Activated T-cell treated with anti-CD3 and anti-CD28 coated beads, Interleukin-2, amount 50 U/mL, for 72 hours (primary cell): ENCODE results near the gene HTN3. TPM values are rescaled to one million over a fixed set of nuclear protein-coding genes. Genes with fewer than 3 reads are reported as not detected.
"Not testable (repeated sequence)": the region's sequence is repeated elsewhere in the genome, so short reads cannot be mapped to it uniquely, and the experiment has no call there.

Experiments
- ATAC-seq, 2 donors: fragments of 150-1000 bp; cut with Tn5 transposase; replicated peaks in 1 of 2; 2 replicates each; pipeline ENCODE4 v1.10.0; 2021; ENCODE audit warnings: moderate library complexity in 2 of 2, mild to moderate bottlenecking in 1 of 2
- DNase-seq, 2 donors: peaks; one replicate each; pipeline ENCODE4 v3.0.0; 2021 to 2022; ENCODE audit warnings: mixed read lengths in 1 of 2
- H3K27ac Mint-ChIP-seq: one replicate; pipeline ENCODE4 v1.8.0; 2022; ENCODE audit warnings: mild to moderate bottlenecking, moderate library complexity, mixed read lengths
- H3K27me3 Mint-ChIP-seq: one replicate; pipeline ENCODE4 v1.8.0; 2022; ENCODE audit warnings: low read depth, mixed read lengths
- H3K36me3 Mint-ChIP-seq, 2 donors: one replicate each; pipeline ENCODE4 v1.8.0; 2022; ENCODE audit warnings: mixed read lengths in 2 of 2, mild to moderate bottlenecking in 1 of 2; ENCODE audit not compliant: insufficient read depth in 2 of 2
- H3K4me1 Mint-ChIP-seq: one replicate; pipeline ENCODE4 v1.8.0; 2022; ENCODE audit warnings: low read depth, mixed read lengths
- H3K4me3 Mint-ChIP-seq, 2 donors: one replicate each; pipeline ENCODE4 v1.8.0; 2022; ENCODE audit warnings: mild to moderate bottlenecking in 2 of 2, mixed read lengths in 2 of 2, moderate library complexity in 2 of 2
- H3K9me3 Mint-ChIP-seq, 2 donors: one replicate each; pipeline ENCODE4 v1.8.0; 2022; ENCODE audit warnings: mixed read lengths in 2 of 2
- total RNA-seq, 2 donors: library from RNA; stranded (reverse); gene quantifications; one replicate each; pipeline ENCODE4 v1.2.3, GENCODE V29; 2022

HTN3 gene
- total RNA-seq, 2 donors from 2014 or later: not detected

DNA sequence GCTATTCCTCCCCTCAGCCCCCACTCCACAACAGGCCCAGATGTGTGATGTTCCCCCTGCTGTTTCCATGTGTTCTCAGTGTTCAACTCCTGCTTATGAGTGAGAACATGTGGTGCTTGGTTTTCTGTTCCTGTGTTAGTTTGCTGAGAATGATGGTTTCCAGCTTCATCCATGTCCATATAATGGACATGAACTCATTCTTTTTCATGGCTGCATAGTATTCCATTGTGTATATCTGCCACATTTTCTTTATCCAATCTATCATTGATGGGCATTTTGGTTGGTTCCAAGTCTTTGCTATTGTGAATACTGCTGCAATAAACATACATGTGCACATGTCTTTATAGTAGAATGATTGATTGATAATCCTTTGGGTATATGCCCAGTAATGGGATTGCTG is 11.7 kb downstream of the HTN3 start:
- not testable (repeated sequence) for H3K4me3 Mint-ChIP-seq, ATAC-seq, DNase-seq, H3K27ac Mint-ChIP-seq, H3K36me3 Mint-ChIP-seq, H3K4me1 Mint-ChIP-seq, H3K27me3 Mint-ChIP-seq, H3K9me3 Mint-ChIP-seq

DNA sequence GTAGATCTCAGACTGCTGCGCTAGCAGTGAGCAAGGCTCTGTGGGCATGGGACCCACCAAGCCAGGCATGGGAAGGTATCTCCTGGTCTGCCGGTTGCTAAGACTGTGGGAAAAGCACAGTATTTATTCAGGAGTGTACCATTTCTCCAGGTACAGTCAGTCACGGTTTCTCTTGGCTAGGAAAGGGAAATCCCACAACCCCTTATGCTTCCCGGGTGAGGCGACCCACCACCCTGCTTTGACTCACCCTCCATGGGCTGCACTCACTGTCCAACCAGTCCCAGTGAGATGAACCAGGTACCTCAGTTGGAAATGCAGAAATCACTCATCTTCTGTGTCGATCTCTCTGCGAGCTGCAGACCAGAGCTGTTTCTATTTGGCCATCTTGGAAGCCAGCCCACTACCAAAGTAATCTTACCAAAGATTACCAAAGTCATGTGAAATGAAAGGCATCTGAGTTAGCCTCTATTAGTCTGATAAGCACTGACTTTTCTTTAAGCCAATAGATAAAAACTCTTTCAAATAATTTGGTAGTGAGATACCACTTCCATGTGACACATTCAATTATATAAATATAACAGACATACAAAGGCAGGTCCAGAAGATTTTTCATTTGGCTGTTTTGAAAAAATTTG is 13.5 kb downstream of the HTN3 start:
- ATAC-seq (no peak), DNase-seq (no peak)
- no peak overlapping the region for H3K27ac Mint-ChIP-seq
- H3K36me3 Mint-ChIP-seq: peaks cover 1 to 2% of the 10 kb centered on the region in 2 donors
- no peaks in the 10 kb centered on the region for H3K4me1 Mint-ChIP-seq
- peaks cover 2 to 6% of the 10 kb centered on the region in 2 donors for H3K9me3 Mint-ChIP-seq
- H3K4me3 Mint-ChIP-seq: no peak overlapping the region
- no peaks in the 10 kb centered on the region for H3K27me3 Mint-ChIP-seq

DNA sequence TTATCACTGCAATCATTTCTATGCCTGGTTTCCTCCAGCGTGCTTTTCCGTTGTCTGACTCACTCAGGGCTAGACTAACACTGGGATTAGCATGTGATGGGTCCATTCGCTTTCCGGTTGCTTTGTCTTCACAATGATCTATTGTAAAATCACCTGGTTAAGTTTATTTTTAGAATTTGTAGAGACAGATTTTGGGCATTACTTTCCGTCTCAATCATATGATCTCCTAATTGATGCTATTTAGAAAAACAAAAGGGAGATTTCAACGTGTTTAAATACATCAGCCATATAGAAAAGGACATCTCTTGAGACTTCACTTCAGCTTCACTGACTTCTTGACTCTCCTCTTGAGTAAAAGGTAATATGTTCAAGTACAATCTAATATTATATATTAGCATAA is 21.9 kb downstream of the HTN3 start, which contains the start of gene HTN1:
TSS of gene HTN1 (plus strand) at position 301 of the 400 bp plus-strand sequence. CDS start 2,639 bp downstream, outside the sequence.
- not testable (repeated sequence) for H3K36me3 Mint-ChIP-seq, H3K4me1 Mint-ChIP-seq, H3K4me3 Mint-ChIP-seq, H3K9me3 Mint-ChIP-seq, H3K27ac Mint-ChIP-seq, ATAC-seq, DNase-seq, H3K27me3 Mint-ChIP-seq

DNA sequence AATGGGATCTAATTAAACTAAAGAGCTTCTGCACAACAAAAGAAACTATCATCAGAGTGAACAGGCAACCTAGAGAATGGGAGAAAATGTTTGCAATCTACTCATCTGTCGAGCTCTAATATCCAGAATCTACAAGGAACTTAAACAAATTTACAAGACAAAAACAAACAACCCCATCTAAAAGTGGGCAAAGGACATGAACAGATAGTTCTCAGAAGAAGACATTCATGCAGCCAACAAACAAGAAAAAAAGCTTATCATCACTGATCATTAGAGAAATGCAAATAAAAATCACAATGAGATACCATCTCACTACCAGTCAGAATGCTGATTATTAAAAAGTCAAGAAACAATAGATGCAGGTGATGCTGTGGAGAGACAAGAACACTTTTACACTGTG is 28.3 kb downstream of the HTN3 start:
- not testable (repeated sequence) for H3K9me3 Mint-ChIP-seq, H3K27ac Mint-ChIP-seq, H3K4me1 Mint-ChIP-seq, H3K4me3 Mint-ChIP-seq, ATAC-seq, H3K27me3 Mint-ChIP-seq, DNase-seq, H3K36me3 Mint-ChIP-seq

DNA sequence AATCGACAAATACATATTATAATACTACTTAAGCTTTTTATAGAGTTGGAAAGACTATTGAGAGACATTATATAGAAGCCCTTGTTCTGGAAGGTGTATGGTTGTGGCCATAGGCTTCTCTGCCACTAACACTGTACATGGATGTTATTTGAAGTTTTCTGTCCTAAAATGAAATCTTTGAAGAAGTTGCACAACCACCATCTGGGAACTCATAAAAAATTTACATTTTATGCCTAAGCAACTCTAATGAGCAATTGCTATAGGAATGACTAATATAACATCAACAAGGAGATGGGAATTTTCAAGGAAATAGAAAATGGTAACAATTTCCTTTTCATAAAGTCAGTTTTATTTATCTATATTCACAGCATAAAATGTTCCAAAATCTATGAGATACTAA is 29.4 kb downstream of the HTN3 start:
- ATAC-seq (no peak), DNase-seq (no peak)
- H3K9me3 Mint-ChIP-seq: peaks cover 2 to 5% of the 10 kb centered on the region in 2 donors
- no peaks in the 10 kb centered on the region for H3K4me1 Mint-ChIP-seq
- no peak overlapping the region for H3K27ac Mint-ChIP-seq
- H3K4me3 Mint-ChIP-seq: no peak overlapping the region
- H3K27me3 Mint-ChIP-seq: no peaks in the 10 kb centered on the region
- peaks cover 0 to 1% of the 10 kb centered on the region in 2 donors for H3K36me3 Mint-ChIP-seq

DNA sequence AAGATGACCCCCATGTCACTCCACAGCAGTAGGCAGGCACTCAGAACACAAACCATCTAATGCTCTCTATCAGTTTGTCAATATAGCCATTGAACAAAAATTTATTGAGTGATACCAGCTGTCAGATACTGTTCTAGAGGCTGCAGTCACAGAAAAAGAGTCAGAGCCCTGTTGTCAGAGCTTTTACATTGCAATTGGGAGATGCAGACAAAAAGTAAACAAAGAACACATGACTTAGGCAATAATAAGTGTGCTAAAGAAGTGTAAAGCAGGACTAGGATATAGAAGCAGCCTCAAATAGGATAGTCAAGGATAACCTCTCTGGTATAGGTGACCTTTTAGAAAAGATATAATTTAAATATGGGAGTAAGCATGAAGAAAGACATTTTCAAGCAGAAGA is 30.9 kb downstream of the HTN3 start:
- Mint-ChIP-seq H3K4me3 (no peak overlapping the region), H3K9me3 (peaks cover 2 to 5% of the 10 kb centered on the region in 2 donors), H3K36me3 (peaks cover 0 to 1% of the 10 kb centered on the region in 2 donors), H3K27ac (no peak overlapping the region), H3K27me3 (no peaks in the 10 kb centered on the region), H3K4me1 (no peaks in the 10 kb centered on the region)
- no peak for ATAC-seq
- DNase-seq: no peak

DNA sequence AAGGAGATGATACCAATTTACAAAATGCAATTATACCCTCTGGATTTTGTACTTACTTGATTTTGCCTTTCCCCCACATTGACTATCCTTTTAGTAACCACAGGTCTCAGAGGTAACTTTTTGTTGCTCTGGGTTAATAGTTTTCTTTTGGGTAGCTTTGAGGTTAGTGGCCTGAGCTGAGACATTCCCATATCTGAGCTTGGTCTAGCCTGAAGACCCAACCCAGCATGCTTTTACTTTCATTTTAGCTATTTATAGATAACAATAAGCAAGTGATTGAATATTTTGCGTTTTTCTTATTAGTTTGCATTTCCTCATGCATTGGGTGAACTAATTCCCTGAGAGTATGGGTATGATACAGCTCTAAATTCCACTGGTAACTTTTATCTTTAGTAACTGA is 33.7 kb downstream of the HTN3 start:
- DNase-seq (no peak), ATAC-seq (no peak)
- H3K4me3 Mint-ChIP-seq: no peak overlapping the region
- no peaks in the 10 kb centered on the region for H3K27me3 Mint-ChIP-seq
- peaks cover 0 to 1% of the 10 kb centered on the region in 2 donors for H3K9me3 Mint-ChIP-seq
- H3K36me3 Mint-ChIP-seq: no peaks in the 10 kb centered on the region
- no peaks in the 10 kb centered on the region for H3K4me1 Mint-ChIP-seq
- no peak overlapping the region for H3K27ac Mint-ChIP-seq

DNA sequence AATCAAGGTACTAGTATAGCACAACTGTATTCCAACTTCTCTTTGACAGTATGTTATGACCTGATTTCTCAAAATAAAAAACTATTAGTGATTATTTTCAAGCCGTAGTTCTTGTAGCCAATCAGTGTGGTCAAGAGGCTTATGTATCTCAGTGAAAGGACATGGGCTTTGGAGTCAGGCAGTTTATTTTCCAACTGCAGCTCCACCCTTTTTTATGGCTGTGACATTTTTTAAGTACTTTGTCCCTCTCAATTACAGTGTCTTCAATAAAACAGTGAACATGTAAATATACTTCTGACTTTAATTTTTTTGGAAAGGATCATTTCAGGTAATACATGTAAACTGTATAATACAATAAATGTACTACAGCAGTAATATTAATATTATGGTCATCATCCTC is 51.9 kb downstream of the HTN3 start:
- Mint-ChIP-seq H3K27ac (no peak overlapping the region), H3K36me3 (no peaks in the 10 kb centered on the region), H3K4me3 (no peak overlapping the region), H3K9me3 (no peaks in the 10 kb centered on the region), H3K27me3 (no peaks in the 10 kb centered on the region), H3K4me1 (no peaks in the 10 kb centered on the region)
- no peak for ATAC-seq
- DNase-seq: no peak

Other genes with a start within 250 kb of the HTN3 start
- not detected for gene SULT1E1, start 168.3 kb upstream of the HTN3 start, total RNA-seq
- gene CSN1S1, start 97.4 kb upstream of the HTN3 start, total RNA-seq: not detected
- not detected for gene CSN2, start 62.7 kb upstream of the HTN3 start, total RNA-seq
- gene STATH, start 32.5 kb upstream of the HTN3 start, total RNA-seq: not detected
- gene HTN1, start 22.0 kb downstream of the HTN3 start, total RNA-seq: not detected
- not detected for gene PRR27, start 125.8 kb downstream of the HTN3 start, total RNA-seq
- not detected for gene ODAM, start 167.3 kb downstream of the HTN3 start, total RNA-seq
- gene FDCSP, start 197.7 kb downstream of the HTN3 start, total RNA-seq: not detected
- not detected for gene CSN3, start 214.1 kb downstream of the HTN3 start, total RNA-seq